GM20000 (cell line): ENCODE measurements around the gene FAM110A.

ENCODE experiments used
- DNase-seq: peaks from one replicate; pipeline ENCODE4 v3.0.0; 2012; ENCODE audit warnings: low spot score
- TF ChIP-seq, protein P1 (sequence below): IDR thresholded peaks from 2 replicates; pipeline ENCODE4 v1.5.1; 2012; ENCODE audit warnings: mild to moderate bottlenecking, control low read depth; ENCODE audit errors: extremely low read depth, missing control alignments

Gene FAM110A

GRCh38 chr20:871436-871835 is 37.9 kb downstream of the FAM110A start:
- TF ChIP-seq, protein P1, sequence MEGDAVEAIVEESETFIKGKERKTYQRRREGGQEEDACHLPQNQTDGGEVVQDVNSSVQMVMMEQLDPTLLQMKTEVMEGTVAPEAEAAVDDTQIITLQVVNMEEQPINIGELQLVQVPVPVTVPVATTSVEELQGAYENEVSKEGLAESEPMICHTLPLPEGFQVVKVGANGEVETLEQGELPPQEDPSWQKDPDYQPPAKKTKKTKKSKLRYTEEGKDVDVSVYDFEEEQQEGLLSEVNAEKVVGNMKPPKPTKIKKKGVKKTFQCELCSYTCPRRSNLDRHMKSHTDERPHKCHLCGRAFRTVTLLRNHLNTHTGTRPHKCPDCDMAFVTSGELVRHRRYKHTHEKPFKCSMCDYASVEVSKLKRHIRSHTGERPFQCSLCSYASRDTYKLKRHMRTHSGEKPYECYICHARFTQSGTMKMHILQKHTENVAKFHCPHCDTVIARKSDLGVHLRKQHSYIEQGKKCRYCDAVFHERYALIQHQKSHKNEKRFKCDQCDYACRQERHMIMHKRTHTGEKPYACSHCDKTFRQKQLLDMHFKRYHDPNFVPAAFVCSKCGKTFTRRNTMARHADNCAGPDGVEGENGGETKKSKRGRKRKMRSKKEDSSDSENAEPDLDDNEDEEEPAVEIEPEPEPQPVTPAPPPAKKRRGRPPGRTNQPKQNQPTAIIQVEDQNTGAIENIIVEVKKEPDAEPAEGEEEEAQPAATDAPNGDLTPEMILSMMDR, result no peak
- DNase-seq, result no peak

GRCh38 chr20:871948-872347 is 38.4 kb downstream of the FAM110A start:
- no peak for DNase-seq
- TF ChIP-seq, protein P1, result no peak

GRCh38 chr20:872855-873520 is 39.5 kb downstream of the FAM110A start:
- TF ChIP-seq, protein P1, result no peak

GRCh38 chr20:873875-874607 is 40.5 kb downstream of the FAM110A start:
- no peak for DNase-seq
- TF ChIP-seq, protein P1, result no peak

More at GRCh38 chr20:872855-873520, 39.5 kb downstream of the FAM110A start:
- no peak for DNase-seq

- DNase-seq, result no peak
- TF ChIP-seq, protein P1, result no peak
These were observed 41.6 kb downstream of the FAM110A start for GRCh38 chr20:875115-875514.

DNA sequence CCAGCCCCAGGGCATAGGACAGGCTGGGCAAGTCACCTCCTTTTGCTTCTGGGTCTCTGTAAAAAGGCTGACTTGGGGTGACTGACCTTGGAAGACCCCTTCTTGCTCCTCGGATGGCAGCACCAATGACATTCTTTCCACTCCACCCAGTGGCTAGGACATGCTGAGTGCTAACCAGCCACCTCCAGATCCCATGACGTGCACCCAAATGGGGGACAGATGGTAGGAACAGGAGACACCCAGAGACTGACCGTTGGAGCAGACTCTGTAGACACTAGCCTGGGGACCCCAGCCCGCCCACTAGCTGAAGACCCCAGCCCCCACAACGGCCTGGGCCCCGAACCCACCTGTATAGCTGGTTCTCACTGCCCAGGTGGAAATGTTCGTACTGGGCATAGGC is 44.3 kb downstream of the FAM110A start:
- DNase-seq, result no peak
- TF ChIP-seq, protein P1, result no peak

- TF ChIP-seq, protein P1, result no peak
- DNase-seq, result peak; percentile 62
These were observed 45.2 kb downstream of the FAM110A start for GRCh38 chr20:878511-879307.
